Urinary bladder (tissue), 4 donors: ENCODE results near the gene RAB34. TPM values are rescaled to one million over a fixed set of nuclear protein-coding genes. Genes with fewer than 3 reads are reported as not detected.
"Not testable (repeated sequence)": the region's sequence is repeated elsewhere in the genome, so short reads cannot be mapped to it uniquely, and the experiment has no call there.

Experiments
- DNase-seq: peaks from one replicate; pipeline ENCODE4 v3.0.0-alpha.2; 2015; ENCODE audit errors: extremely low spot score
- H3K27ac ChIP-seq: one replicate; pipeline ENCODE4 v1.5.1; 2013; ENCODE audit warnings: low read depth, mild to moderate bottlenecking, moderate library complexity
- H3K36me3 ChIP-seq: one replicate; pipeline ENCODE4 v1.6.1; 2013; ENCODE audit warnings: mild to moderate bottlenecking, moderate library complexity; ENCODE audit not compliant: insufficient read depth
- H3K4me1 ChIP-seq: one replicate; pipeline ENCODE4 v1.6.1; 2013; ENCODE audit warnings: mild to moderate bottlenecking, moderate library complexity; ENCODE audit not compliant: insufficient read depth
- H3K4me3 ChIP-seq: one replicate; pipeline ENCODE4 v1.5.1; 2013; ENCODE audit warnings: low read depth, low read length
- WGBS: extraction: QIAGEN DNeasy Blood & Tissue Kit; methylation state at CpG from one replicate; pipeline ENCODE4 v1.1.7; 2013; 5-methylcytosine and 5-hydroxymethylcytosine counted together
- polyA plus RNA-seq: library from polyadenylated mRNA; stranded (reverse); fragments of 200-250 nt; gene quantifications from one replicate; pipeline ENCODE4 v1.2.3, GENCODE V29; 2013
- total RNA-seq: library from RNA; depleted of rRNA; stranded (reverse); fragments of >200 nt; gene quantifications from one replicate; pipeline ENCODE4 v1.2.3, GENCODE V29; 2014
- donor health status: healthy with polysubstance abuse.
- donor health status: healthy.

RAB34 gene
- total and polyA plus RNA-seq, 2 donors: 63.7 to 170 TPM

DNA sequence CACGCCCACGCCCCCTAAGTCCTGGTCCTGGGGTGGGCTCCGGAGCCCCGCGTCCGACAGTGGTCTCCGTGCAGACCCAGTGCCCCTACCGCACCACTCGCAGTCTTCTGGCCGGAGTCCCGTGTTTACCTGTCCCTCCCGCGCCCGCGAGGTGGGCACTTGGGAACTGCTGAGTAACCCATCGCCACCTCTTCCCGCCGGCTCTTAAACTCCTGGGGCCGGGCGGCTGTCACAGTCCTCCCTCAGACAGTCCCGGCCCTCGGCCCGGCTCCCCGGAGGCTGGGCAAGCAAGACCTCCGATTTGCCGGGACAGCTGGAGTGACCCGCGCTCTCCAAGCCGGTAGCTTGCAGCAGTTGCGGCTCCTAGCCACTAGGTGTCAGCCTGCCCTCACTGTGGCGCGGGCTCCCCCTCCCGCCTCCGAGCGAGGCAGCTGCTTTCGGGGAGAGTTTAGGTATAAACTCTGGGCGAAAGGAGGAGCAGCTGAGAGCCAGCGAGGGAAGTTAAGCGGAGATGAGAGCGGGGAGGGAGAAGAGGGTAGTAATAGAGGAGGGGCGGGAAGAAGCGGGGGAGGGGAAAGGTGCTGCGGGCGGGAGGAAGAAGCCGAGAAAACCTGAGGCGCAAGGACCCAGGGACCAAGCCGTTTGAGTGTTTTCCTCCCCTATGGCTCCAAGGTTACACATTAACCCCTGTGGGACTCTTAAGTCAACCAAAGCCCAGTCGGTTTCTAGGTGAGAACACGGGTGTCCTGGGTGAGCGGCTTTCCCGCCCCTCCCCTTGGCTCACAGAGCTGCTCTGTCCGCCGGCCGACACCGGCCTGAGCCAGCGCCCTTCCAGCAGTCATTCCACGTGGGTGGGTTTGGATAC lies 9.2 kb upstream of the RAB34 start:
- Histone ChIP-seq H3K27ac (peak overlapping the region; percentile 64), H3K4me1 (no peaks in the 10 kb centered on the region), H3K36me3 (peaks cover 2% of the 10 kb centered on the region), H3K4me3 (peak overlapping the region; percentile 53)
- WGBS: under 1% methylated on average over 57 of the region's 57 CpGs
- DNase-seq: no peak

GRCh38 chr17:28726226-28726626 lies 8.6 kb upstream of the RAB34 start, which contains the start of gene TLCD1:
TSS of gene TLCD1 (minus strand) at chr17:28726233. CDS start at chr17:28726097, 136 bp downstream.
- under 1% methylated on average over 49 of the region's 49 CpGs for WGBS
- peak within 1 kb of the TSS; percentile 53 for H3K4me3 ChIP-seq
- peak within 1 kb of the TSS; percentile 72 for H3K27ac ChIP-seq
- peaks cover 2% of the 10 kb centered on the region for H3K36me3 ChIP-seq
- DNase-seq: no peak
- no peaks in the 10 kb centered on the region for H3K4me1 ChIP-seq

GRCh38 chr17:28725660-28726225 lies 8.1 kb upstream of the RAB34 start:
- under 1% methylated on average over 45 of the region's 45 CpGs for WGBS
- H3K4me3 ChIP-seq: peak overlapping the region; percentile 53
- H3K4me1 ChIP-seq: no peaks in the 10 kb centered on the region
- H3K36me3 ChIP-seq: peaks cover 2% of the 10 kb centered on the region
- no peak for DNase-seq
- H3K27ac ChIP-seq: peak overlapping the region; percentile 72

DNA sequence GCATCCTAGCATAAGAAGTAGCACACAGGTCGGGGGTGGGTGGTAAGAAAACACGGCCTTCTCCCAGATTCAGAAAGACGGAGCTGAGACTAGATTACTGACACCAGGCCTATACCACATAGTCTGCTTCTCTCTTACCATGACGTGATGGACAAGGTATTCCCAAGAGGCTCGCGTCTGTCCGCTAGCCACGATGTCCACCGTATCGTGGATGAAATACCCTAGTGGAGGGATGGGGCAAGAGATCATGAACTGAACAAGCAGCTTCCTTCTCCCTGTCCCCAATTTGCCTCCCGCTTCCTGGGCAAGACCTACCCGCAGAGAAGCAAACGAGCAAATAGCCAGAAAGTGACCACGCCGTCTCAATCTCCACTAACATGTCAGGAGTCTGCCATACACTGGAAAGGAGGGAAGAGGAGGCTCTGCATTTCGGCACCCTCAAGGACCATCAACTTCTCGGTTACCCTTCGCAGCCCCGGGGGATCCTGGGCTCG lies 7.5 kb upstream of the RAB34 start:
- peaks cover 2% of the 10 kb centered on the region for H3K36me3 ChIP-seq
- H3K4me3 ChIP-seq: no peak overlapping the region
- 24% methylated on average over 20 of the region's 20 CpGs for WGBS
- H3K4me1 ChIP-seq: no peaks in the 10 kb centered on the region
- DNase-seq: no peak
- H3K27ac ChIP-seq: peak overlapping the region; percentile 14

- no peaks in the 10 kb centered on the region for H3K4me1 ChIP-seq
- DNase-seq: no peak
- H3K4me3 ChIP-seq: no peak overlapping the region
- H3K36me3 ChIP-seq: peaks cover 2% of the 10 kb centered on the region
- 74% methylated on average over 10 of the region's 10 CpGs for WGBS
- H3K27ac ChIP-seq: no peak overlapping the region
Observed at GRCh38 chr17:28724500-28725165, 7.0 kb upstream of the RAB34 start.

DNA sequence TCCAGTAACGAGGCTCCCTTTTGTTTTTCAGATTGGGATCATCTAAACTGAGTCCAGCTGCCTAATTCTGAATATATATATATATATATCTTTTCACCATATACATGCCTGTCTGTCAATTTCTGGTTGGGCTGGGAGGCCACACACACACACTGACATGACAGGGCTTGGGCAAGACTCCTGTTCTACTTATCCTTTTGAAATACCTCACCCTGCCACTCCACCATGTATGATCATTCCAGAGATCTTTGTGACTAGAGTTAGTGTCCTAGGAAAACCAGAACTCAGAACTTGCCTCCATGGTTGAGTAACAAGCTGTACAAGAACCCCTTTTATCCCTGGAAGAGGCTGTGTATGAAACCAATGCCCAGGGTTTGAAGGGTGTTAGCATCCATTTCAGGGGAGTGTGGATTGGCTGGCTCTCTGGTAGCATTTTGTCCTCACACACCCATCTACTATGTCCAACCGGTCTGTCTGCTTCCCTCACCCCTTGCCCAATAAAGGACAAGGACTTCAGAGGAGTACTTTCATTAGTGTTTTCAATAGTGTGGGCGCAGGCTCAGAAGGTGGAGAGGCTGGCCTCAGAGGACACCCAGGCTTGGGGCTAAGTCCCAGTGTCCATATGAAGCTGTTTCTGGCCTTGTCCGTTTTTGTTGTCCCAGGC lies 6.3 kb upstream of the RAB34 start:
- not testable (repeated sequence) for DNase-seq, H3K27ac ChIP-seq, H3K4me1 ChIP-seq, H3K4me3 ChIP-seq, H3K36me3 ChIP-seq
- WGBS: 77% methylated on average over 4 of the region's 4 CpGs

GRCh38 chr17:28723159-28723835 lies 5.6 kb upstream of the RAB34 start:
- H3K36me3 ChIP-seq: peaks cover 2% of the 10 kb centered on the region
- DNase-seq: no peak
- no peak overlapping the region for H3K27ac ChIP-seq
- H3K4me3 ChIP-seq: no peak overlapping the region
- no peaks in the 10 kb centered on the region for H3K4me1 ChIP-seq
- 78% methylated on average over 6 of the region's 6 CpGs for WGBS

DNA sequence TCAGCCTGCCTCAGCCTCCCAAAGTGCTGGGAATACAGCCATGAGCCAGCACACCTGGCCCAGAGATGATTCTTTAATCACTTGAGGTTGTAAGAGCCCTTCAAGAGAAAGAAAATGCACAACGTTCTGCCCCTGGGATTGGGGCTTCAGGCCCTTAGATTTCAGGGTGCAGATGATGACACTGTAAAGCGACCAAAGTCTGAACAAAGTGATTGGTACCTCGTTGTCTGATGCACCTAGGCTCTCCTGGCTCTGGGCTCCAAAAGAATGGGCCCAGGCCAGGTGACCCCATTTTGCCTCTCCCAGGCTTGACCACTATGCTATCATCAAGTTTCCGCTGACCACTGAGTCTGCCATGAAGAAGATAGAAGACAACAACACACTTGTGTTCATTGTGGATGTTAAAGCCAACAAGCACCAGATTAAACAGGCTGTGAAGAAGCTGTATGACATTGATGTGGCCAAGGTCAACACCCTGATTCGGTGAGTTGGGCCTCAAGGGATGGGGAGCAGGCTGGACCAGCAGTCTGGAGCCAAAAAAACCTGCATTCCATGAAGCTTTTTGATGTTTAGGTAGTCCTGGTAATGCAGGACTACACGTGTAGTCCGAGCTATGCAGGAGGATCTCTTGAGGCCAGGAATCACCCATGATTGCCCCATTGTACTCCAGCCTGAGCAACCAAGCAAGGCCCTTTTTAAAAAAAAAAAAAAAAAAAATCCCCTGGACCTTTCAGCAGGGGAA lies 4.9 kb upstream of the RAB34 start:
- H3K4me3 ChIP-seq: no peak overlapping the region
- H3K36me3 ChIP-seq: peaks cover 2% of the 10 kb centered on the region
- no peaks in the 10 kb centered on the region for H3K4me1 ChIP-seq
- H3K27ac ChIP-seq: no peak overlapping the region
- 72% methylated on average over 7 of the region's 7 CpGs for WGBS
- DNase-seq: no peak

GRCh38 chr17:28720997-28721329 lies 3.3 kb upstream of the RAB34 start:
- not testable (repeated sequence) for H3K36me3 ChIP-seq, H3K4me1 ChIP-seq, DNase-seq, H3K27ac ChIP-seq
- WGBS: 32% methylated on average over 19 of the region's 19 CpGs
- H3K4me3 ChIP-seq: peak overlapping the region; percentile 69

DNA sequence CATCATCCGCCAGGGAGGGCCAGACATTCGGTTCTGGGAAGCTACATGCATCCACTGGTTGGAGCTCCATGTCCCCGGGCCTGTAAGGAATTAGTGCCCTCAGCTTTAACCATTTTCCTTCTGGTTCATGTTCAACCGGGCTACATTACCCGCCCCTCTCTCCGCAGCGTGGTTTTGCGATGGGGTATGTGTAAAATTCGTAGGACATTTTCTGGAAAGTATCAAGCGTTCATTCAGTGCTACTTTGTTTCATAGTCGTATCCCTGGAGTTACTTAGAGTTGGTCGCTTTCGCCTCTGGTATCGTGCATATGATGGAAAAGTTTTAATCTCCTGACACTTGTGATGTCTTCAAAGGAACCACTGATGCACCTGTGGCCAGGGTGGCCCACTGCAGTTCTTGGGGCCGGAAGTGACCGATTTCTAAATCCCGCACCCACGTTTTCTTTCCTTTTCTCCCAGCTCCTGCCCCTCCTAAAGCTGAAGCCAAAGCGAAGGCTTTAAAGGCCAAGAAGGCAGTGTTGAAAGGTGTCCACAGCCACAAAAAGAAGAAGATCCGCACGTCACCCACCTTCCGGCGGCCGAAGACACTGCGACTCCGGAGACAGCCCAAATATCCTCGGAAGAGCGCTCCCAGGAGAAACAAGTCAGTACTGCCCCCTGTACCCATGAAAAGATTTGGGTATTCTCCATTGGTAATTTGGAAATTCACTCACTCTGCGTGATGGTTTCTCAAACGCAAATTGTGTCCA lies 2.8 kb upstream of the RAB34 start:
- no peak for DNase-seq
- WGBS: 3% methylated on average over 28 of the region's 30 CpGs

GRCh38 chr17:28719021-28719433 lies 1.4 kb upstream of the RAB34 start:
- Histone ChIP-seq H3K4me1 (peaks cover 2% of the 10 kb centered on the region), H3K4me3 (peak overlapping the region; percentile 8), H3K36me3 (peaks cover 3% of the 10 kb centered on the region), H3K27ac (peak overlapping the region; percentile 93)
- DNase-seq: no peak
- 27% methylated on average over 18 of the region's 18 CpGs for WGBS

More for the DNA sequence above, 2.8 kb upstream of the RAB34 start:
- peaks cover 2% of the 10 kb centered on the region for H3K4me1 ChIP-seq
- H3K4me3 ChIP-seq: peak overlapping the region; percentile 69
- H3K27ac ChIP-seq: peak overlapping the region; percentile 77
- peaks cover 2% of the 10 kb centered on the region for H3K36me3 ChIP-seq
